GM18507 (cell line): ENCODE data around the gene RPN2.
A peak's percentile ranks its signal among the peaks of the same experiment; 100 is the strongest.
"Not testable (repeated sequence)": the region's sequence is repeated elsewhere in the genome, so short reads cannot be mapped to it uniquely, and the experiment has no call there.

Experiments
- DNase-seq: peaks from one replicate; pipeline ENCODE4 v3.0.0; 2011; ENCODE audit warnings: low read depth; ENCODE audit not compliant: insufficient read length; ENCODE audit errors: extremely low spot score
- FAIRE-seq: peaks from 2 replicates; lab custom pipeline; 2011; peaks lifted over from hg19 to GRCh38; lab: Jason Lieb, UNC

Gene RPN2

DNA sequence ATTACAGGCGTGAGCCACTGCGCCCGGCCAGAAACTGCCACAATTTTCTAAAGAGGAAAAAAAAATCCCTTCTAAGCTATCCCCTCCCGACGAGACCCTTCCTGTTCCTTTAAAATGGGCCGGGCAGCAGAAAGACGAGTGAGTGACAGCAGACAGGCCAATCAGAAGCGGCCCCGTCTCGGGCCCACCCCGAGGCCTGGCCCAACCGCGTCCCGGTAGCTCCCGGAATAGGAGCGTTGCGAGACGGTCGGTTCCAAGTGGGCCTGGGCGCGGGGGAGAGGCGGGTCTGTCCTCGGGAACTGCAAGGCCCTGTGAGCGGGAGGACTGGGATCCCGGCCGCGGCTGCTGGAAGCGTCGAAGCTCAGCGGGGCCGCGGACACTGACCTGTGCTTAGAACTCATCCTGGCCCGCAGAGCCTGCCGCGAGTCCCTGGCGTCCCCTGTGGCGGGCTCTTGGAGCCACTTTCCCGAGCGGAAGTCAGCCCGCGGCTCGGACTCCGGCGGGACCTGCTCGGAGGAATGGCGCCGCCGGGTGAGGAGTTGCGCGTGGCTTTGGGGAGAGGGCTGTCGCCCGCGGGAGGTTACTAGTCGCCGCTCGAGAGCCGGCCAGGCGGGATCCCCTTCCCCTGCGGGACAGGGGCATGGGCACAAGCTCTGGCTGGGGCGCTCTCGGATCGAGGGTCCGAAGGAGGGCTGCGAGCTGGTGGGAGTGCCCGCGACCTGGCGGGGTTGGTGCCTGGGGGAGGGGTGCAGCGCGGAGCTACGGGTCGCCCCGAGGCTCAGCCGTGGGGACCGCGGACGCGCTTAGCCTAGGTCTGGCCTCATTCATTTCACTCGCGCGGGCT, at the start of gene RPN2, which contains the start of gene MROH8:
Gene RPN2 (plus strand): TSS at position 492 of the 844 bp plus-strand sequence. CDS start 27 bp downstream, at position 519.
Gene MROH8 (minus strand): TSS at position 710 of the 844 bp plus-strand sequence.
- FAIRE-seq: peak; percentile 95
- DNase-seq: peak; percentile 82

DNA sequence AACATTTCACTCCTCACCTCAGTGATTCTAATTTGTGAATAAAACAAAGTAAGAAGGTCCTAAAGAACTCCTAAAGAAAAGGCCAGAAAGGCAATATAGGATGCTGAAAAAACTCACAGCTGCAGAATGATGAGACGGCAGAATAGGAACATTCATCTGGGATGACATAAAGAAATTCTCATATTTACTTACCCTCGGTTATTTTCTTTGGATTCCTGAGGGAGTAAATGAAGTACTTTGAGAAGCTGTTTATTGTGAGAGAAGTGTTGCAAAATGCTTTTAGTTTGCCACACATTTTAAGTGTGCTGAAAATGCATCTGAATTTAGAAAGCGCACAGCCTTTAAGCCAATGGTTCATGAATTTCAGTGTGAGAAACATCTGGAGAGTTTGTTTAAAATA, 47.6 kb upstream of the RPN2 start:
- FAIRE-seq (no peak), DNase-seq (no peak)

DNA sequence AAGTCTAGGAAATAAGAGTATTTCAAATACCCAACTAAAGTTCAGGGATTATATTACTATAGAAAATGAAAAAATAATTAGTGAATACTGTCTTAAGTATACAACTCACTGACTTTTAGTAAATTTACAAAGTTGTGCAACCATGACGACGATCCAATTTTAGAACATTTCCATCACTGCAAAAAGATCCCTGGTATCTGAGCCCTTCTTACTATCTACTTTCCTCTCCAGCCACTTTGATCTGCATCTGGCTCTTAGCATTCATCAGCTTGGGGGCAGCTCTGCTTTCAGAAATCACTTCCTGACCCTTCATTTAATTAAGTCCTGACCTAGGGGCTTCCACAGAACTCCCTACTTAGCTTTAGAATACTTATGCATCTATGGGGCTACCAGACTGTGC, 45.2 kb upstream of the RPN2 start:
- FAIRE-seq: no peak

DNA sequence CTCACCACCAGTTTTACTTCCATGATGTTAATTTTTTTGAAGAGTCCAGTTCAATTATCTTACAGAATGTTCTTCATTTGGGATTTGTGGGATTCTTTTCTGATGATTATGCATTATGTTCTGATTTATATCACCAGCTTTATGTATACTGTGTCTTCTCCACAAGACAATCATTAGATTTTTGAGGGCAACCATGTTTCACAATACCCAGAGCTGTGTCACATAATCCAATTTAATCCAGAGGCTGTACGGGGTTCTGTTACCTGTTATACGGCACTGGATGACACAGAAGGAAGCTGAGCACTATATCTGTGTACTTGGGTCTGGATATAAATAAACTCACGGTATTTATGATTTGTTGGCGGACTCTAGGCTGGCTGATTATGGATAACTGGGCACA, 41.6 kb upstream of the RPN2 start:
- DNase-seq: no peak
- FAIRE-seq: no peak

More for the DNA sequence above, 45.2 kb upstream of the RPN2 start:
- no peak for DNase-seq

DNA sequence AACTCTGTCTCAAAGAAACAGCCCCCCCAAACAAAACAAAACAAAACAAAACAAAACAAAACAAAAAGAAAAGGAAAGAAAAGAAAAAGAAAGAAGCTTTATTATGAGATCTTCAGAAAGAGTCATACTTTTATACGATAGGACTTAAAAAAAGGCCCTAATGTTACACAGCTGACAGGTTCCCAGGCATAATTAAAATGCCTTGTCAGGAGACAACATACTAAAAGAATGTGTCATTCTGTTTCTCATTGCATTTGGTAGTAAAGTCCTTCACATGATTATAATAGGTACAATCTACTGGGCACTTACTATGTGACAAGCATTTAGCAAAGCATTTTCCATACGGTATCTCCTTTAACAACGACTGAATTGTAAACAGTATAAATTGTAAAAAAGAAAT, 36.4 kb upstream of the RPN2 start:
- no peak for DNase-seq
- no peak for FAIRE-seq

DNA sequence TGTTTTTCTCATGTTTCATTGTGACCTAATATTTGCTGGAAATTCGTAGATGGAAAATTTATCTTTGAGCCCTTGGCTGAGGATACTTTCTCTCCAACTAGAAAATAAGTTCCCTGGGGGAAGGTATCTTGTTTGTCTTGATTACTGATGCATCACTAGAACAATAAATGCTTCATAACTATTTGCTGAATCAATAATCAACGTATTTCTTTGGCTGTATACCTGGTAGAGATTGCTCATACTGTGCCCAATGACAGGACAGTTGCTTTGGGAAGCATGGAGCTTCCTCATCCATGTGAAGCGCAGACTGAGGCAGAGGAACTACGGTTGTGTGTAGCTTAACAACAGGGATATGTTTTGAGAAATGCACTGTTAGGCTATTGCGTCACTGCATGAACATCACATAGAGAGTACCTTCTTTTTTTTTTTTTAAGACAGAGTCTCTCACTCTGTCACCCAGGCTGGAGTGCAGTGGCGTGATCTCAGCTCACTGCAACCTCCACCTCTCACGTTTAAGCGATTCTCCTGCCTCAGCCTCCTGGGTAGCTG, 34.2 kb upstream of the RPN2 start:
- FAIRE-seq (no peak), DNase-seq (no peak)

DNA sequence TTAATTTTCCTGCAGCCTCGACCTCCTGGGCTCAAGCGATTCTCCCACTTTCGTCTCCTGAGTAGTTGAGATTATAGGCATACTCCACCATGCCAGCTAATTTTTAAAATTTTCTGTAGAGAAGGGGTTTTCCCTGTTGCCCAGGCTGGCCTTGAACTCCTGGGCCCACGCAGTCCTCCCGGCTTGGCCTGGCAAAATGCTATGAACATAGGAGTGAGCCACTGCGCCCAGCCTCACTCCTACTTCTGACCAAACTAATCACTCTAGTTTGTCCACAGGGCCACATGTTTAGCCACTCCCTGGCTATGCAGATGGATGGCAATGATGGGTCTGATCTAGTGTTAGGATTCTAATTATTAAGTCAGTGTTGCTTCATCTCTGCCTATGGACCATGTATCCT, 31.9 kb upstream of the RPN2 start:
- no peak for FAIRE-seq

DNA sequence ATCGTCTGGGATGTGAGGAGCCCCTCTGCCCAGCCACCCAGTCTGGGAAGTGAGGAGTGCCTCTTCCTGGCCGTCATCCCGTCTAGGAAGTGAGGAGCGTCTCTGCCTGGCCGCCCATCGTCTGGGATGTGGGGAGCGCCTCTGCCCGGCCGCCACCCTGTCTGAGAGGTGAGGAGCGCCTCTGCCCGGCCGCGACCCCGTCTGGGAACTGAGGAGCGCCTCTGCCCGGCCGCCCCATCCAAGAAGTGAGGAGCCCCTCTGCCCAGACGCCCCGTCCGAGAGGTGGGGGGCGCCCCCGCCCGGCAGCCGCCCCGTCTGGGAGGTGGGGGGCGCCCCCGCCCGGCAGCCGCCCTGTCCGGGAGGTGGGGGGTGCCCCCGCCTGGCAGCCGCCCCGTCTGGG, 28.3 kb upstream of the RPN2 start:
- DNase-seq, FAIRE-seq: not testable (repeated sequence)

More for the DNA sequence above, 31.9 kb upstream of the RPN2 start:
- no peak for DNase-seq

DNA sequence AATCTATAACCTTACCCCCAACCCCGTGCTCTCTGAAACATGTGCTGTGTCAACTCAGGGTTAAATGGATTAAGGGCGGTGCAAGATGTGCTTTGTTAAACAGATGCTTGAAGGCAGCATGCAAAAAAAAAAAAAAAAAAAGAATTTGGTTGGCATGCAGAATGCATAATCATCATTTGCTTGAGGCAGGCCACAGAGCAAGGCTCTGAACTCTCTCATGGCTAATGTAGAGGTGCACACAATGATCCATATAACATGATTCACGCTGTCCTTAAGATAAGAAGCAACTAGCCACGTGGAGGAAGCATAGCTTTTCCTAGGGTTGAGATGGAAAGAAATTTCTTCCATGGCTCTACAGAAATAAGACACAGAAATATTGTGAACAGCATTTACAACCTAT, 27.6 kb upstream of the RPN2 start:
- DNase-seq: no peak
- FAIRE-seq: no peak

DNA sequence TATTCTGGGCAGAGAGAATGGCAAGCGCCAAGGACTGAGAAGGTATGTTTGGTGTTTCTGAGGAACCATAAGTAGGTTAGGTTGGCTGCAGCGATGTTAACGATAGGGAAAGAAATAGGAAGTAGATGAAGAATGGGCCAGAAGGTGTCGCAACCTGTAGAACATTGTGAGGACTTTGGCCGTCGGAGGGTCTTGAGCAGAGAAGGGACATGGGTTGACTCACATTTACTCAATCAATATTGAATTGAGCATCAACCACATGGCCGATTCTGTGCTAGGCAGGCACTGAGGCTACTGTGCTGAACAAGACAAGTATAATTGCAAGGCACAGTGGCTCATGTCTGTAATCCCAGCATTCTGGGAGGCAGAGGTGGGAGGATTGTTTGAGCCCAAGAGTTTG, 26.8 kb upstream of the RPN2 start:
- FAIRE-seq (no peak), DNase-seq (no peak)

DNA sequence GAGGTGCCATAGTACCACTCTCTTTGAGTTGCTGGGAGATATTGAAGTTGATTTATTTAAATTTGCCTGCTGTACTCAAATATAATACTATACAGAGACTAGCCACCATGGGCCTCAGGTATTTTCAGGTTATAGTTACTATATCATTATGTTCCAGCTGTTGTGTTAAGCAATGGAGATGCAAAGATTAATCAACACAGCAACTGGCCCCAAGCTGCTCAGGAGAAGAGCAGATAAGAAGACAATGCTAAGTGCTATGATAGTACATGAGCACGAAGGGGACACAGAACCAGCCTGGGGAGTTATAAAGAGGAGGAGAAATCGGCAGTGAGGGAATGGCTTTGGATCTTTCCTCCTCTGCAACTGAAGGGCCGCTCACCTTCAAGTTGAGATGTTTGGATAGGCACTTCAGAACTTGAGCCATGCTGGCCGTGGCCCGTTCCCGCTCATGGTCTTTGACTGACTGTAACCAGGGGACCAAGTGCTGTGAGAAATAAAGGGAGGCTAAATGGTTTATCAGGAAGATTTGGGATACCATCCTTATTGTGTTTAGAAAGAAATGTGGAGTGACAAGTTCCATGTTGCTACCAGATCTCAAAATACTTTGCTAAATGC, 24.3 kb upstream of the RPN2 start:
- DNase-seq (no peak), FAIRE-seq (no peak)

DNA sequence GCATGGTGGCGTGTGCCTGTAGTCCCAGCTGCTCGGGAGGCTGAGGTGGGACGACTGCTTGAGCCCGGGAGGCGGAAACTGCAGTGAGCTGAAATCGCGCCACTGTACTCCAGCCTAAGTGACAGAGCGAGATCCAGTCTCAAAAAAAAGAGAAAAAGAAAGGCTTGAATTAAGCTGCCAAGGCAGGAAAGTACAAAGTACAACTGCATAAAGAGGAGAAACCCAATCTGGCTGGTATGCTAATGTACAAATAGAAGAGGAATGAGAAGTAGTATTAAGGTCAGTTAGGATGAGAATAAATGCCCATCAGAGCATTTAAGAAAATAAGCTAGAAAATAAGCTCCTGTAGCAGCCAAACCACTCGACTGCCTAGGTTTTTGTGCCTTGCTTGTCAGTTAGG, 23.1 kb upstream of the RPN2 start:
- FAIRE-seq (no peak), DNase-seq (no peak)

DNA sequence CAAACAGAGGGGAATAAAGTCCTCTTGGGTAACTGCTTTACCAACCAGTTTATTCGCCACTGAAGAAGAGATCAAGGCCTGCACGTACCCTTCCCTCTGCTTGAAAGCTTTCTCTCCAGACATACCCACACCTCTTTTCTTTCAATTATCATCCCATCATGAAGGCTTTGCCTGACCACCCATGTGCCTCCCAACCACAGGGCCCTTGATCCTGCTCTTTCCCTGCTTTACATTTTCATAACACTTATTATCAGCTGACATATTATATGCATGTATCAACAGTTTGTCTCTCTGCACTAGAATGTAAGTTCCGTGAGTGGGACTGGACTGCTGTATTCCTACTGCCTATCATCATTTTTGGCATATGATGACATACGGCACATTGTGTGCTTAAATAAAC, 20.9 kb upstream of the RPN2 start:
- DNase-seq: no peak
- FAIRE-seq: no peak

DNA sequence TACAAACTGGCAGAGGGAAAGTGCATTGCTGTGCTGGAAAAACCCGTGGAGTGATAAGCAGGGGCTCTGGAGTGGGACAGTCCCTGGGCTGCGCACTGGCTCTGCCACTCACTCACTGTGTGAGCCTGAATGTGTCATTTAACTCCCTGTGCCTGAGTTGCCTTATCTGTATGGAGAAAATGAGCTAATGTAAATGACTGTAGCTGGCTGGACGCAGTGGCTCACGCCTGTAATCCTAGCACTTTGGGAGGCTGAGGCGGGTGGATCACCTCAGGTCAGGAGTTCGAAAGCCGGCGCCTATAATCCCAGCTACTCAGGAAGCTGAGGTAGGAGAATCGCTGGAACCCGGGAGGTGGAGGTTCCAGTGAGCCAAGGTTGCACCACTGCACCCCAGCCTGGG, 18.4 kb upstream of the RPN2 start:
- DNase-seq: no peak
- no peak for FAIRE-seq

DNA sequence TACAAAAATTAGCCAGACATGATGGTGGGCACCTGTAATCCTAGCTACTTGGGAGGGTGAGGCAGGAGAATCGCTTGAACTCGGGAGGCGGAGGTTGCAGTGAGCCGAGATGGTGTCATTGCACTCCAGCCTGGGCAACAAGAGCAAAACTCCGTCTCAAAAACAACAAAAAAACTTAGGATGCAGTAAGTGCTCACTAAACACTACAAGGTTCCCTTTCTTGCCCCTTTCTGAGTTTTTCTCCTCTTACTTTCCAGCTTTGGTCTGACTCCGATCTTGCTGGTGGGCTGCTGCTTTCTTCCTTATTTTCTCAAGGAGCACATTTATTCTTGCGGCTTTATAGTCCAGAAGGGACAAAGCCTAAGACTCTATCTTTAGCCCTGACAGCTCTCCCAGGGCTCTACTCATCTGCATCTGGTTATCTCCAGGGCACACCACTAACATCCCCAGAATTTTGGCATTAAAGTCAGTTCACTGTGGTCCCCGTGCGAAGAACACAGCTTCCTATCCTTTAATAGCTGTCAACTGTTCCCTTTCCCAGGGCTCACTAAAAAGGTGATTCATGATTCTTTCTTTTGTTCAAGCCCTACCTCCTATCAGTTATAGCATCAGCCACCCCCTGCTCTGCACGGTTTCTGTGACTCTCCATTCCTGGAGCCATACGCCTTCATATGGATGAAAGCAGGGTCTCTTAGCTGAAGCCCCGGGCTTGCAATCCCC, 17.1 kb upstream of the RPN2 start:
- no peak for FAIRE-seq
- DNase-seq: no peak

DNA sequence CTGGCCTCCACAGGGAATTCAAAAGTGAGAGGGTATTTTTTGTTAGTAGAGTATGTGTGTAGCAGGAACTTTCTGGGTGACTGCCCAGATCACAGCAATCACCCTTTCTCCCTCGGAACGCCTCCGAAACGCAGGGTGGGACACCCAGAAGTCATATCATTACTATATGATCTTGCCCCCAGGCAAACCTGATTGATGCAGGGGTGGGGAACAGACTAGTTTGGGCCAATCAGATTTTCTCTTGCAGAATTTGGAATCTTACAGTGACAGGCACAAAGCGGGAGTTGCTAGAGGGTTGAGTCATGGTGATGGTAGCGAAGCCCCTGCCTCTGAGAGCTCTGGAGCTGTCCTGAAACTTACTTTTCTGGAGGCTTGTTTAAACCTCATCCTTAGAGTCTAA, 16.5 kb upstream of the RPN2 start:
- FAIRE-seq: no peak
- no peak for DNase-seq

DNA sequence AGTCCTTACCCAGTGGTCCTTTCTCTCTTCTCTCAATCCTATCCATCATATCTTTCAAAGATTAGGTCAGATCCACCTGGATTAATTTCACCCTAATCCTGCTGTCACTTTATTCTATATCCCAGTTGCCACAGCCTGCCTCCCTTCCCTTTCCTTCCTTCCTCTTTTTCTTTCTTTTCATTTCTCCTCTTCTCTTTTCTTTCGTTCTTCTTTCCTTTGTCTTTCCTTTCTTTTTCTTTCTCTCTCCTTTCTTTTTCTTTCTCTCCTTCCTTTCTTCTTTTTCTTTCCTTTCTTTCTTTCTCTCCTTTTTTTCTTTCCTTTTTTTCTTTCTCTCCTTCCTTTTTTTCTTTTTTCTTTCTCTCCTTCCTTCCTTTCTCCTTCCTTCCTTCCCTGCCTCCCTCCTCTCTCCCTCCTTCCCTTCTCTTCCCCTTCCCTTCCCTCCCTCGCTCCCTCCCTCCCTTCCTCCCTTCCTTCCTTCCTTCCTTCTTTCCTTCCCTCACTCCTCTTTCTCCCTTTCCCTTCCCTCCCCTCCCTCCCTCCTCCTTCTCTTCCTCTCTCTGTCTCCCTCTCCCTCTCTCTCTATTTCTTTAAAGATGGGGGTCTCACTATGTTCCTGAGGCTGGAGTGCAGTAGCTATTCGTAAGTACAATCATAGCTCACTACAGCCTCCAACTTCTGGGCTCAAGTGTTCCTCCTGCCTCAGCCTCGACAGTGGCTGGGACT, 15.1 kb upstream of the RPN2 start:
- FAIRE-seq (no peak), DNase-seq (no peak)

DNA sequence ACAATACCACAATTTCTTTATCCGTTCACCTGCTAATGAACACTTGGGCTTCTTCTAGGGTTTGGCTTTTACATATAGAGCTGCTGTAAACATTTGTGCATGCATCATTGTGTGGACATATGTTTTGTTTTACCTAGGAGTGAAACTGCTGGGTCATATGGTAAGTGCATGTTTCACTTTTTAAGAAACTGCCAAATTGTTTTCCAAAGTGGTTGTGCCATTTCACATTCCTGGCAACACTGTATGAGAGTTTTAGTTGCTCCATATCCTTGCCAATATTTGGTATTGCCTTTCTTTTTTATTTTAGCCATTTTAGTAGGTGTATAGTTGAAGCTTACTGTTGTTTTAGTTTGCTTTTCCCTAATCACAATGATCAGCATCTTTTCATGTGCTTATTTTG, 14.1 kb upstream of the RPN2 start:
- DNase-seq: no peak
- no peak for FAIRE-seq

DNA sequence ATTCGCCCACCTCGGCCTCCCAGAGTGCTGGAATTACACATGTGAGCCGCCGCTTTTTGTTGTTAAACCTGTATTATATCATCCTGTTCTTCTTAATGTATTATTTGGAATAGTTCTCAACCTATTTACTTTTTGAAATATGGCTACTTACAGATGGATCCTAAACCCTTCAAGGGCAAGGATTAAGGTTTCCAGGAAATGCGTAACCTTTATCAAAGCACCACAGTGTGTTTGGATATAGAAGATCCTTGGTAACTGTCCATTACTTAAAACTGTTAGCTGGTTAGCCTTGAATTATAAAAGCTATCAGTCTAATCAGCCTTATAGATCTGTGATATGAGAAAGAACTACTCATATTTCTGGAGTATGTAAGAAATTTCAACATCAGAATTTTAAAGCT, 12.3 kb upstream of the RPN2 start:
- no peak for FAIRE-seq

DNA sequence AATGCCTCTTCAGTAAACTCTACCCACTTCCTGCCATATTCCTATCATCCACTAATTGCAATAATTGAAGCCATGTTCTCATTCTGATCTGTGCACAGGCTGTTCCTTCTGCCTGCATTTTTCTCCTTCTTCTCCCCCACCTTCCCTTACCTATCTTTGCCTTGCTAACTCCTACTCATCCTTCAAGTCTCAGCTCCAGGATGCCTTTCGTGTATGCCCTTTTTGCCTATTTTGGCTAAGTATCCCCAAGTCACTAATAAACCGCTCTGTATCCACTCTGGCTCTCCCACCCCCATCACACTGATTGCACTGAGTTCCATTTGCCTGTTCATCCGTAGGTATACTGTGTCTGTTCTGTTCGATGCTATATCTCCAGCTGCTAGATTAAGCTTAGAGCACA, 6.3 kb upstream of the RPN2 start:
- DNase-seq (no peak), FAIRE-seq (no peak)

More for the DNA sequence above, 12.3 kb upstream of the RPN2 start:
- no peak for DNase-seq
